Thymus (tissue), 11 donors: ENCODE measurements around the gene SELENOT. TPM values are rescaled to one million over a fixed set of nuclear protein-coding genes. Genes with fewer than 3 reads are reported as not detected.

ENCODE experiments used
- DNase-seq, 9 donors: peaks; one replicate each; pipeline ENCODE4 v3.0.0-alpha.2; 2013; ENCODE audit warnings: low spot score in 9 of 9, low read depth in 6 of 9, missing footprints in 1 of 9
- H3K27ac ChIP-seq, 2 donors: one replicate each; pipeline ENCODE4 v1.5.1; 2013; ENCODE audit warnings: control low read depth in 1 of 2, low read depth in 1 of 2, low read length in 1 of 2, mild to moderate bottlenecking in 1 of 2, moderate library complexity in 1 of 2
- H3K27me3 ChIP-seq, 2 donors: one replicate each; pipeline ENCODE4 v1.5.1; 2013; ENCODE audit warnings: low read length in 1 of 2; ENCODE audit not compliant: control insufficient read depth in 2 of 2, insufficient read depth in 1 of 2
- H3K36me3 ChIP-seq, 2 donors: one replicate each; pipeline ENCODE4 v1.5.1; 2013; ENCODE audit warnings: low read length in 1 of 2, mild to moderate bottlenecking in 1 of 2, moderate library complexity in 1 of 2; ENCODE audit not compliant: control insufficient read depth in 2 of 2, insufficient read depth in 2 of 2
- H3K4me1 ChIP-seq, 2 donors: one replicate each; pipeline ENCODE4 v1.5.1; 2013; ENCODE audit warnings: low read length in 2 of 2; ENCODE audit not compliant: control insufficient read depth in 2 of 2, insufficient read depth in 2 of 2
- H3K4me3 ChIP-seq, 2 donors: one replicate each; pipeline ENCODE4 v1.5.1; 2013; ENCODE audit warnings: low read length in 2 of 2, control low read depth in 1 of 2, mild to moderate bottlenecking in 1 of 2
- H3K9me3 ChIP-seq, 2 donors: one replicate each; pipeline ENCODE4 v1.5.1; 2013; ENCODE audit warnings: low read length in 1 of 2, mild to moderate bottlenecking in 1 of 2; ENCODE audit not compliant: control insufficient read depth in 2 of 2, insufficient read depth in 1 of 2
- WGBS: extraction: QIAGEN DNeasy Blood & Tissue Kit; methylation state at CpG from one replicate; pipeline ENCODE4 v1.1.7; 2013; 5-methylcytosine and 5-hydroxymethylcytosine counted together
- polyA plus RNA-seq: library from polyadenylated mRNA; stranded (reverse); fragments of 200-250 nt; gene quantifications from one replicate; pipeline ENCODE4 v1.2.3, GENCODE V29; 2013
- total RNA-seq: library from RNA; stranded (reverse); fragments of 120-200 nt; gene quantifications from one replicate; pipeline ENCODE4 v1.2.4, GENCODE V29; 2013
- donor health status: healthy.

The SELENOT gene
- total and polyA plus RNA-seq, 2 donors, result 64.5 to 141 TPM

DNA sequence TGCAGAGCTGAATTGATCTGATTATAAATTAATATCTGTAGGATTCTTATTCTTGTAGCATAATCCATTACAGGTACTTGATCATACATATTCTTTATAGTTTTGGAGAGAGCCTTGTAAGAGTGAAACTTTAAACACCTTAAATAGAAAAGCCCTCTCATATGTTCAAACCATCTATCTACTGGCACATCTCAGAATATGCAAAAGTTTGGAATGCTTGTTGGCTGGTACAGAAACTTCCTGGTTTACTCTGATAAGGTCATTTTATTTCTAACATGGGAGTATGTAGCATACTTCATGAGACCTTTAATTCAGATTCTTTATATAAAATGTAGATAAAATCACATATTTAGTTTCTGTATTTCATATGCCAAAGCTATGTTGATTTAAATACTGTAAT is 21.9 kb upstream of the SELENOT start:
- Histone ChIP-seq H3K9me3 (no peaks in the 10 kb centered on the region), H3K4me3 (no peak overlapping the region), H3K36me3 (peaks cover 21 to 63% of the 10 kb centered on the region in 2 donors), H3K4me1 (no peaks in the 10 kb centered on the region), H3K27ac (no peak overlapping the region), H3K27me3 (no peaks in the 10 kb centered on the region)
- DNase-seq, result no peak

DNA sequence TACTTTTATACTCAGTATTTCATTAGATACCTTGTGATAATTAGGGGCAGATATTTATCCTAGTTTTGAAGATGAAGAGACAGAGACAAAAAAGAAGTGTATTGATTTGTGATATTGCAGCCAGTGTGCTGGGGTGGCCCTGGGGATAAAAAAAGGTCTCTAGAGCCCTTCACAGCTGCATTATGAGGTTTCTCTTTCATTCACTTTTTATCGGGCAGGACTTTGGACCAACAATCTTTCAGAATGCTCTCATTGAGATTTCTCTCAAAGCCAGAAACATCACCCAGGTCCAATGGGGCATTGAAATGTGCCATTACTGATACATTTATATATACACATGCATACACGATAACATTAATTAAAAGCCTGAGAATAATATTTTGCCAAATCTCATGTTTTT is 20.5 kb upstream of the SELENOT start:
- Histone ChIP-seq H3K4me3 (no peak overlapping the region), H3K36me3 (peaks cover 13 to 52% of the 10 kb centered on the region in 2 donors), H3K27me3 (no peaks in the 10 kb centered on the region), H3K9me3 (no peaks in the 10 kb centered on the region), H3K4me1 (no peaks in the 10 kb centered on the region), H3K27ac (no peak overlapping the region)
- 96% methylated on average over 2 of the region's 2 CpGs for WGBS
- DNase-seq, result no peak

- no peak overlapping the region for H3K27ac ChIP-seq
- WGBS, result 91% methylated on average over 1 of the region's 1 CpG
- DNase-seq, result no peak
These were observed 20.1 kb upstream of the SELENOT start for GRCh38 chr3:150583028-150583427.

GRCh38 chr3:150588027-150588830 is 14.9 kb upstream of the SELENOT start:
- peak in 4 of 9 donors; percentile 26 to 72 (median 48) for DNase-seq
- peak overlapping the region; percentile 15 to 82 for H3K27ac ChIP-seq
- H3K4me3 ChIP-seq, result no peak overlapping the region
- H3K4me1 ChIP-seq, result peaks cover 6 to 24% of the 10 kb centered on the region in 2 donors
- no peaks in the 10 kb centered on the region for H3K27me3 ChIP-seq
- WGBS, result 56% methylated on average over 9 of the region's 9 CpGs
- H3K9me3 ChIP-seq, result no peaks in the 10 kb centered on the region
- peaks cover 5 to 26% of the 10 kb centered on the region in 2 donors for H3K36me3 ChIP-seq

More at GRCh38 chr3:150583028-150583427, 20.1 kb upstream of the SELENOT start:
- H3K9me3 ChIP-seq, result no peaks in the 10 kb centered on the region
- H3K27me3 ChIP-seq, result no peaks in the 10 kb centered on the region
- H3K4me1 ChIP-seq, result peaks cover 1 to 2% of the 10 kb centered on the region in 2 donors
- H3K4me3 ChIP-seq, result no peak overlapping the region
- H3K36me3 ChIP-seq, result peaks cover 13 to 51% of the 10 kb centered on the region in 2 donors

DNA sequence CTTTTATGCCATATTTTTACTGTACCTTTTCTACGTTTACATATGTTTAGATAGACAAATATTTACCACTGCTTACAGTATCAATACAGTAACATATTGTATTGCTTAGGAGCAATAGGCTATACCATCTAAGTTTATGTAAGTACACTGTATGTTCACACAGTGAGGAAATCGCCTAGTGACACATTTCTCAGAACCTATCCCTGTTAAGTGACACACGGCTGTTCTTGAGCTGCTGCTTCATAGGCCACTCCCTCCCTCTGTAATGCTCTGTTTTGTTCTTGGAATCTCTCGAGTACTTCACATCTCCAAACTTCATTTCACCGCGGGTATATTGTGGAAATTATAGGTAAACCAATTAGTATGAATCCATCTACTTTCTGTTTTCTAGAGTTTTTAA is 13.4 kb upstream of the SELENOT start:
- Histone ChIP-seq H3K27ac (peak overlapping the region in 1 of 2 donors; percentile 49), H3K9me3 (no peaks in the 10 kb centered on the region), H3K4me3 (no peak overlapping the region), H3K27me3 (no peaks in the 10 kb centered on the region), H3K36me3 (peaks cover 5 to 15% of the 10 kb centered on the region in 2 donors), H3K4me1 (peaks cover 6 to 24% of the 10 kb centered on the region in 2 donors)
- DNase-seq, result peak in 2 of 9 donors; percentile 37 to 60
- 74% methylated on average over 6 of the region's 6 CpGs for WGBS

DNA sequence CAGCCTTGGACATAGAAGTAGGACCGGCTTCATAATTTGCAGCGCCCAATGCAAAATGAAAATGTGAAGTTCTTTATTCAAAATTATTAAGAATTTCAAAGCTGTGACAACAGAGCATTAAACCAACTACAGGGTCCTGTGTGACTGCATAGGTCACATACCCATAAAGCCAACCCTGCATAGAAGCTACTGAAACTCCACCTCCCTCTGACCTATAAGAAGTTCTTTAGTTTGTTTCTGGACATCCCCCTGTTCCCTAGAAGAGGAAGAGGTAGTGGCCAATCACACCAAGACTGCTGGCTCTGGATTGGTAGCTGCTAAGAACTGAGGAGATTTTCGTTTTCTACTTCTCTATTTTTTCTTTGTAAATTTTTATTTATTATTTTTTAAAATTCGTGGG is 9.0 kb upstream of the SELENOT start:
- Histone ChIP-seq H3K9me3 (no peaks in the 10 kb centered on the region), H3K4me3 (no peak overlapping the region), H3K36me3 (no peaks in the 10 kb centered on the region), H3K27me3 (no peaks in the 10 kb centered on the region), H3K27ac (no peak overlapping the region), H3K4me1 (peaks cover 2 to 12% of the 10 kb centered on the region in 2 donors)
- no peak for DNase-seq
- 97% methylated on average over 4 of the region's 4 CpGs for WGBS

- Histone ChIP-seq H3K9me3 (no peaks in the 10 kb centered on the region), H3K4me3 (no peak overlapping the region), H3K27ac (no peak overlapping the region), H3K36me3 (no peaks in the 10 kb centered on the region), H3K4me1 (peaks cover 0 to 7% of the 10 kb centered on the region in 2 donors), H3K27me3 (no peaks in the 10 kb centered on the region)
- DNase-seq, result no peak
- WGBS, result 97% methylated on average over 4 of the region's 4 CpGs
These were observed 5.5 kb upstream of the SELENOT start for GRCh38 chr3:150597646-150598045.

GRCh38 chr3:150599611-150600297 is 3.4 kb upstream of the SELENOT start:
- WGBS, result 72% methylated on average over 4 of the region's 4 CpGs
- DNase-seq, result no peak

More at GRCh38 chr3:150599611-150600297, 3.4 kb upstream of the SELENOT start:
- Histone ChIP-seq H3K27me3 (no peaks in the 10 kb centered on the region), H3K36me3 (no peaks in the 10 kb centered on the region), H3K4me1 (peaks cover 0 to 16% of the 10 kb centered on the region in 2 donors), H3K4me3 (no peak overlapping the region), H3K27ac (no peak overlapping the region), H3K9me3 (no peaks in the 10 kb centered on the region)
